NCI-H2029 treated with DMSO at 0.1 percent for 48 hours (cell line): ENCODE data around the gene ESR1.

ENCODE experiments used
- DNase-seq: peaks from one replicate; lab custom pipeline; 2025; lab: John Stamatoyannopoulos, UW

Gene ESR1

GRCh38 chr6:152096863-152097496 lies 289.5 kb downstream of the ESR1 start:
- no peak for DNase-seq

- no peak for DNase-seq
These were observed 291.2 kb downstream of the ESR1 start for GRCh38 chr6:152098683-152099082.

GRCh38 chr6:152099446-152100182 lies 292.1 kb downstream of the ESR1 start:
- no peak for DNase-seq

GRCh38 chr6:152100183-152100618 lies 292.7 kb downstream of the ESR1 start:
- no peak for DNase-seq

GRCh38 chr6:152107973-152108372 lies 300.5 kb downstream of the ESR1 start:
- DNase-seq: no peak

- no peak for DNase-seq
These were observed 303.7 kb downstream of the ESR1 start for GRCh38 chr6:152110886-152111820.

- DNase-seq: peak; percentile 6
These were observed 305.2 kb downstream of the ESR1 start for GRCh38 chr6:152112491-152113261.

GRCh38 chr6:152117156-152118133 lies 310.0 kb downstream of the ESR1 start:
- no peak for DNase-seq

- no peak for DNase-seq
These were observed 310.7 kb downstream of the ESR1 start for GRCh38 chr6:152118224-152118623.

- DNase-seq: no peak
These were observed 311.2 kb downstream of the ESR1 start for GRCh38 chr6:152118678-152119077.

- no peak for DNase-seq
These were observed 312.3 kb downstream of the ESR1 start for GRCh38 chr6:152119831-152120230.

- DNase-seq: no peak
These were observed 314.4 kb downstream of the ESR1 start for GRCh38 chr6:152121910-152122309.

GRCh38 chr6:152122434-152122833 lies 315.0 kb downstream of the ESR1 start:
- no peak for DNase-seq

GRCh38 chr6:152123076-152123475 lies 315.6 kb downstream of the ESR1 start:
- DNase-seq: no peak

- DNase-seq: peak; percentile 7
These were observed 317.1 kb downstream of the ESR1 start for GRCh38 chr6:152124429-152125074.

- no peak for DNase-seq
These were observed 320.1 kb downstream of the ESR1 start for GRCh38 chr6:152127432-152128165.

GRCh38 chr6:152129691-152130151 lies 322.2 kb downstream of the ESR1 start:
- DNase-seq: no peak

- no peak for DNase-seq
These were observed 323.0 kb downstream of the ESR1 start for GRCh38 chr6:152130441-152130840.

- peak; percentile 44 for DNase-seq
These were observed 328.4 kb downstream of the ESR1 start for GRCh38 chr6:152135755-152136448.
